ENCODE data around the gene PTH1R.

Gene PTH1R

DNA sequence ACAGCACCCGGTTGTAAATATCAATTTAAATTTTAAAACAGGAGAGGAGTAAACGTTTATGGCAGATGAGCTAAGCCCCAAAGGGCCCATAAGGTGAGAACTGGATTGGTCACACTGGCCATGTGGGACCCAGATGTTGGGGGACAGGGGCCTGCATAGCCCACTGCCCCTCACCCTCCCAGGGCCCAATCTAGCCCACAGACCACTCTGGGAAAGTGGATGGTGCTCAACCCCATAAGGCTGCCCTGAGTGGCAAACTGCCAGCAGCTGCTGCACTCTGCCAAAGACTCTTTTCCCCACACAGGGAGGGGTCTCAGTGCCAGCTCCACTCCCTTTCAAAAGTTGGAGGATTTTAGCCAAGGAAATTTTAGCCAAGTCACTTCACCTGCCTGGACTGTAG, 56.6 kb downstream of the PTH1R start:
- DNase-seq = no peak

- no peak for DNase-seq
Observed at GRCh38 chr3:46934498-46935167, 57.1 kb downstream of the PTH1R start.

GRCh38 chr3:46935168-46935858, 57.8 kb downstream of the PTH1R start:
- DNase-seq = no peak

DNA sequence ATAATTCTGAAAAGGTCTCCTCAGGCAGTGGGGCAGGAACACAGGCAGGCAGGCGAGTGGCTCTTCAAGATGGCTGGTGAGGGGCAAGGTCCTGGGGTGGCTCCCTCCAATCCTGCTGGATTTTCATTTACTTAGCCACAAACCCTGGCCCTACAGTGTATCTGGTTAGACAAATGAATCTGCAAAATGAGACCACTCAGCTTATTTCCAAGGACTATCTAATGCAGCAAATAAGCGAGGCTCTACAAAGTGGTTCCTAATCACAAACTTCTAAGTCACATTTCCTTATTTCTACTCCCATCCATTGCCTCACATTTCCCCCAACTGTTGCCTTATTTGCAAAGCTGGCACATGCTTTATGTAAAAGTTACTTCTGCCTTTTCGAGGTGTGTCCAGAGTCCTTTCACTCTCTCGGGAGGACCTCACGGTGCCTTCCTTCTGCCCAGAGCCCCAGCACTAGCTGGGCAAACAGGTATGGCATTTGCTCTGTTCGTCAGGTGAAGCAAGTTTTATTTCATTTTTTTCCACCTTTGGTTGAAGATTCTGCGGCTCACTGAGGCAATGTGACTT, 58.6 kb downstream of the PTH1R start:
- DNase-seq = peak; percentile 44

- no peak for DNase-seq
Observed at GRCh38 chr3:46936733-46937250, 59.3 kb downstream of the PTH1R start.

DNA sequence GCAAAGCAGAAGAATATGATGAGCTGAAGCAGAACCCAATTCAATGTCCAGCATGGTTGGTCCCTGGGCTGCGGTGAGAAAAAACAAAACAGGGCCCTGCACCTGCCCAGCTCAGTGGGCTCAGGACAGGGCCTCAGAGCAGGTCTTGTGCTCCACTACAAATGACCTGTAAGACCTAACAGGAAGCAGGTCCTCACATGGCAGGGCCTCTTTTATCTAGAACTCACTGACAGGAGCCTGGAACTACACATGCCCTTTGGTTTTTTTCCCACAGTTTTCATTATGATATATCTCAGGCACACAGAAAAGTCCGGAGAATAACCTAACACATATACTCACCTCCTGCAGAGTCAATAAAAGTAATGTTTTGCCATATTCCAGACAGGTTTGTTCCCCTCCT, 60.6 kb downstream of the PTH1R start:
- no peak for DNase-seq

GRCh38 chr3:46939578-46940445, 62.3 kb downstream of the PTH1R start:
- no peak for DNase-seq

DNA sequence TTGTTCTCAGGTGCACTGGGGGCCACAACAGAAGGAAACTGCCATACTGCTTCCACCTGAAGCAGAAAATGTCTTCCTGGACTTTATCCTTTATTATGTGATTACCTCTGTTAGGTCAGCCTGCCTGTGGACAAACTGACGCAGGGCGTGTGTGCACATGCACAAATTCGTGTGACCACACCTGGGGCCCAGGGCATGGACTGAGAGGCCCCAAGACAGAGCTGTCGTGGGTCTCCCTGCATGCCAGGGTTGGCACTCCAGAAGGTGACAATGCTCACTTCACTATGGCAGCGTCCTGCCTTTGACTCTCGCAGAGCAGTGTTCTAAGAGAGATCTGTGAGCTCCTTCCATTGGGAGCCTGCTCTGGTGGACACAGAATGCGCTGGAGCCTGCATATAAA, 64.6 kb downstream of the PTH1R start:
- no peak for DNase-seq

DNA sequence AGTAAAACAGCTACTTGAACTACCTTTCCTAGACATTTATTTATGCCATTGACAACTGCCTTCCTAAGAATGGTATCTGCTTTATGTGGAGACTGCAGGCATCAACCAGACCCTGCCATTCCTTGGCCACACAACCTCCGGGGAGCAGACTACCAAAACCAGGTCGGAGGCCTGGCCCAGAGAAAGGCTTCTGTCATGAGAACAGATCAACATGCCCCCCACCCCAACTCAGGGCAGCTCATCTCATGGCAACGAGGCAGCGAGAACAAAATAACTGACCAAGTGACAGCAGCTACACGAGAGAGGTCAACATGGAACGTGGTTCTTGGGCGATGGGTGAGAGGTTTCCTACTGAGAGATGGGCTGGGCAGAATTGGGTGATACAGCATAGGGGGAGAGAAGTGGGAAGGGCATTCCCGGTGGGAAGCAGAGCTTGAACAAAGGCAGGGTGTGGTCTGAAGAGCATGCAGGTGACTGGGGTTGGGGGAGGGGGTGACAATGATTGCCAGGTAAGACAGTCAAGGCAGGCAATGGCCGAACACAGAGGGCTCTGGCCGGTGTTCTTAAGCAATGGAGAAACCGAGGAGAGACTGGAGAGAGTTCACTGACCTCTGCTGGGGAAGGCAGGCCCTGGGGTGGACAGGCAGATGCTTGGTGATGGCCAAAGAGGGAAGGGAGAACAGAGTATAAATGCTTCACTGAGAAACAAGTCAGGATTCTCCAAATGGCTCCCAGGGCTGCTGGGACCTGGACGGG, 65.1 kb downstream of the PTH1R start:
- DNase-seq = no peak

GRCh38 chr3:46943237-46944187, 66.0 kb downstream of the PTH1R start:
- DNase-seq = no peak

DNA sequence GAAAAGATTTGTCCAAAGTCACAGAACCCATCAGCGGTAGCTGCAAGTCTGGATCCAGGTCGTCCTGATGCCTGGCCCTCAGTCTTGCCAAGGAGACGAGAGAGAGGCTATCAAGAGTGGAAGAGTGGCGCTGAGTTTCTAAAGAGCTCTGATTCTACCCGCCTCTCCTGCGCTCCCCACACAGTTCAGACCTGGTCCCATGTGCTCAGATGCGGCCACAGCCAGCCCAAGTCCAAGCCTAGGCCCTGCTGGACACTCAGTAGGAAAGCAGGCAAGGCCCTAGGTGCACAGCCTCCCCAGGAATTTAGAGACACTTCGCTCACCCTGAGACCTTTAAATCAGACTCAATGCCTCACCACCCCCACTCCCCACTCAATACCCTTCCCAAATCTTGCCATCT, 66.7 kb downstream of the PTH1R start:
- no peak for DNase-seq

DNA sequence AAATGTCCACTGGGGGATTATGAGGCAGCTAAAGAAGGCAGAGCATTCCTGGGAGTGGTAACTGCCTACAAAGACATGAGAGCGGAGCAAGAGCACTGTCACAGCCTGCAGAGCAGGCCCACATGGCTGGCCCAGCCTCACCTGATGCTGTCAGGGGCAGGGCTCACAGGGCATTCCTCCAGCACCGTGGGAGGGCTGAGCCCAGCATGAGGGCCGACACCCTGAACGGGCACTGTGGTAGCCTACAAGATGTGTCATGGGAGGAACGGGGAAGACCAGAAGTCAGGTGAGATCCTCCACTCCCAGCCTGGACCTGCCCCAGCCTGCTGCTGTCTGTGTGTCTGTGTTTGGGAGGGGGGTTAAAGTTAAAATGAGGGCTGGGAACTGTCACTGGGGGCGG, 68.9 kb downstream of the PTH1R start:
- DNase-seq = no peak

DNA sequence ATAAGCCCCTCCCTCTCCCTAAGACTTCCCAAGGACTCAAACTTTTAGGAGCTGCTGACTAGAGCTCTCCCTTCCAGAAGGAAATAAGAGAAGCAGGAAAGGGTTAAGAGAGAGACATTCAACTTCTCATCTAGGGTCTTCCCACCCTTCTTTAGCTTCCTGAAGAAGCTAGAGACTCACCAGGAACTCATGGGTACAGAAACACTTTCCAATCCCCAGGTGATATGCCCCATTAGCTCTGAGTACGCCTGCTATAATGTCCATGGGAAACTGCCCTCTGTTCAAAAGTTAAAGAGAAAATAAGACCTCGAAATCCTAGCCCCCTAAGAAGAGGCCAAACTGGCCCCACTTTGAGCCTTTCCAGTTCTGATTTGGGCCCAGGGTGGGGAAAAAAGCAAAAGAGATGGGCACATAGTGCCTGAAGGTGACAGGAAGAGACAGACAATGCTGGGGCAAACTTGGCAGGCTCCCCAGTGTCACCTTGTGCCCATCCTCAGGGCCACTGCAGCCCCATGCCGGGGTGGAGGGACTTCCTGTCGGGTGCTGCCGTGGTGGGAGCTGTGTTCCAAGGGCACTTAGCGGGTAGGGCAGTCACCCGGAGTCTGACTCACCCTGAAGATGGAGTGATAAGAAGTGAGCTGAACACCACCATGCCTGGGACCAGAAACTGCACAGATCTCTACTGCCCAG, 69.5 kb downstream of the PTH1R start:
- no peak for DNase-seq

DNA sequence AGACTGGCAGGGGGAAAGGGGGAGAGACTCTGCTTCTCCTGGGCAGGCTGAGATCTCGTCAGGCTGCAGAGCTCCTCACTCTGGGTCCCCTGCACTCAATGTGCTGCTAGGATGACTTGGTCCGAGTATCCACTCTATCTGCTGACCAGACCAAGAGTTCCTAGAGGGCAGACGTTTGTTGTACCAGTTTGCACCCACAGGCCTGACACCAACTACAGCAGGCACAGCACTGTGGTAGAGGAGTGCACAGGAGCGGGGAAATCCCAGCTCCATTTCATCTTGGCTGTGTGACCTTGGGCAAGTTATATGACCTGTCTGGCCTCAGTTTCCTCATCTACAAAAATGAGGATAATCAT, 70.0 kb downstream of the PTH1R start:
- DNase-seq = no peak

DNA sequence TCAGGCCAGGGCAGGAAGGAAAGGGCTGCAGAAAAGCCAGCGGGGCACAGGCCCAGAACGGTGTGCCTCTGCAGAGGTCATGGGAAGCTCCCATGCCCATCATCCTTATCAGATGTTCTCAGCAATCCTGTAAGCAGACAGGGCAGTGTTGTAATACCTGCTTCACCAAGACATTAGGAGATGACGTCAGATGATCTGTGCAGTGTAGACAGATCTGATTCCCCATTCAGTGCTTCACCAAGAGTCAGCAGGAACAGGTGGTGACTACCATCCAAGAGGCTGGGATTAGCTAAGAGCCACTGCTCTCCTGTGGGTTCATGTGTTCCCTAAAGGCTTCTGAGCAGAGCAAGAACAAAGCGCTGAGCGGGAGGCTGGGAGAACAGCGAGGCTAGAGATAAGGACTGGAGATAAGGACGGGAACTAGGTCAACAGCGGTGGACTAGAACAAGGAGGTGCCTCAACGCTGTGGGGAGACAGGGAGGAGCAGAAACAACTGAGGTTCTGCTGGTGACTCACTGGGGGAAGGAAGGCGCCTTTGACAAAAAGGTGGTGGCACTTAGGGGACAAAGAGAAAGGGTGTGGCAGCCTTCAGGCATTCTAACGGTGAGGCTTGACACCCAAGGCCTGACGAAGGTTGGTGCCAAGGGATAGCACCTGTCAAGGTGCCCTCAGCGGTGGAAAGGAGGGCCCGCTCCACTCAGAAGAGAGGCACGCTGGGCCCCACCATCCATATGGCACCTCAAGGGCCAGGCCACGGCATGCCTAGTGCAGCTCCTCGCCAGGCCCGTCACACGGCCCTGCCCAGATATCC, 70.7 kb downstream of the PTH1R start:
- no peak for DNase-seq

DNA sequence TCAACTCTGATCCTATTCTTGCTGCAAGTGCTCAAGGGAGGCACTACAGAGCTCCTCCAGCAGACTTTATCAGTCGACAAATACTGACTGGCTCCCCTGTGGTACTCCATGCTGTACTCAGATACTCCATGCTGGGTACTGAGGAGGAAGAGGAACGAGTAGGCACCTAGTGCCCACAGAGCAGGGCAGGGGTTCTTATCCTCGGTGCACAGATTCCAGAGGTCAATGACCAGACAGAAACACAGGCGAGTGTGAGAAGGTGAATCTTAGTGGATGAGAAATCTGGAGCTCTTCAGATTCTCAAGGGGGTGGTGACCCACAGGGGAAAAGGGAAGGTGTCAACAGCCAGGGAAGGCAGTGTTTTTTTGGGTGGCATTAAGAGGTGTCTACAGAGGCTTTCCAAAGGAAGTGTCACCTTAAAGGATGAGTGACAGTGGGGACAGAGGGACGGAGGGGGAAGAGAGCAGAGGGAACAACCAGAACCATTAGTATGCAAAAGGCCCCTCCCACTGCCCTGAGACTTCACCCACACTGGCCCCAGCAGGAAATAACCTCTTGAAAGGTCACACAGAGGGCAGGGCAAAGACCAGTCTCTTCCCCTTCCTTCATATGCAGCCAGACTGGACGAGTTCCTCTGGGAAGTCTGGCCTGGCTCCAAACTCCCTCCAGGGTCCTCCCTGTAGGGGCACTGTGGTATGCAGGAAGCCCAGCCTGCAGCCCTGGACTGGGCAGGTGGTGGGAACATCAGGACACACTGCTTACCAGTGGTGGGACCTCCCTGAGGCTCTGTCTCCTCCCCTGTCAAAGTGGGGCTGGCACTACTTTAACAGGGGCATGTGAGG, 71.5 kb downstream of the PTH1R start:
- no peak for DNase-seq

DNA sequence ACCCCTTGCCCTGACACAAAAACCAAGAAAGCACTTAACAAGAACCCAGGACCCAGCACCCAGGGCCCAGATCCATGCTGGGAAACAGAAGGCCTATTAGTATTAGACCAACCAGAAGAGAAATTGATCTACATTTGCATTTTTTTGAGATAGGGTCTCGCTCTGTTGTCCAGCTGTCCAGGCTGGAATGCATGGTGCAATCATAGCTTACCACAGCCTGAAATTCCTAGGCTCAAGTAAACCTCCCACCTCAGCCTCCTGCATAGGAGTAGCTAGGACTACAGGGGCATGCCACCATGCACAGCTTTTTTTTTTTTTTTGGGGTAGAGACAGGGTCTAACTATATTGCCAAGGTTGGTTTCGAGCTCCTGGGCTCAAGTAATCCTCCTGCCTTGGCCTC, 72.7 kb downstream of the PTH1R start:
- DNase-seq = no peak

DNA sequence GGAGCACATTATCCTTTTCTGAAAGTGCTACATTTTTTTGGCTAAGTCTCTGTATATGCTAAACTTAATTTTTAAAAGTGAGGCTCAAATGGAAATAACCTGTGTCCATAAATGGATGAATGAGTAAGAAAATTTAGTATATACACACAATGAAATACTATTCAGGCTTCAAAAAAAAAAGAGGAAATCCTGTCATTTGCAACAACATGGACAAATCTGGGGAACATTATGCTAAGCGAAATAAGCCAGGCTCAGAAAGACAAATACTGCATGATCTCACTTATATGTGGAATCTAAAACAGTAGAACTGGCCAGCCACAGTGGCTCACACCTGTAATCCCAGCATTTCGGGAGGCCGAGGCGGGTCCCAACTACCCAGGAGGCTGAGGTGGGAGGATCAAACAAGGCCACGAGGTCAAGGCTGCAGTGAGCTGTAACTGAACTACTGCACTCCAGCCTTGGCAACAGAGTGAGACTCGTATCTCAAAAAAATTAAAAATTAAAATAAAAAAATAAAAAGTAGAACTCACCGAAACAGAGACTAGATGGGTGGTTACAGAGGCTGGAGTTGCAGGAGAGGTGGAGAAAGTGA, 73.2 kb downstream of the PTH1R start:
- DNase-seq = no peak

DNA sequence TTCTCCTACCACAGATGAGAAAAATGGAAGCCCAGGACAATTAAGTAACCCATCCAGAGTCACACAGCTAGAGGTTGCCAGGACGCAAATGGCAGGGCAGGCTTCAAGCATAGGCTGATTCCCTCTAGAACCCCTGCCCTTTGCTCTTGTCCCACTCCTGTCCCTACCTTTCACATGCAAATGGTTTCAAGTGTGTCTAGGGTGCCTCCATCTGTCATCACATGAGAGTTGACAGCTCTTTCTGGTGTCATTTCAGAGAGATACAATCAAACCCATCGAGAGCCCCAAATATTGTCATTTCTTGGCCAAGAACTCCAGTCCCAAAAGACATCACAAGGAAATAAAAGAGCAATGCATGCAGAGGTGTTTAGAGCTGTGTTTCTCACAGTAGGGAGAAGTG, 75.3 kb downstream of the PTH1R start:
- DNase-seq = no peak

All from SIG-M5 (cell line).